ENCODE results near the gene KLHDC4.
"Not testable (repeated sequence)": the region's sequence is repeated elsewhere in the genome, so short reads cannot be mapped to it uniquely, and the experiment has no call there.

Gene KLHDC4

DNA sequence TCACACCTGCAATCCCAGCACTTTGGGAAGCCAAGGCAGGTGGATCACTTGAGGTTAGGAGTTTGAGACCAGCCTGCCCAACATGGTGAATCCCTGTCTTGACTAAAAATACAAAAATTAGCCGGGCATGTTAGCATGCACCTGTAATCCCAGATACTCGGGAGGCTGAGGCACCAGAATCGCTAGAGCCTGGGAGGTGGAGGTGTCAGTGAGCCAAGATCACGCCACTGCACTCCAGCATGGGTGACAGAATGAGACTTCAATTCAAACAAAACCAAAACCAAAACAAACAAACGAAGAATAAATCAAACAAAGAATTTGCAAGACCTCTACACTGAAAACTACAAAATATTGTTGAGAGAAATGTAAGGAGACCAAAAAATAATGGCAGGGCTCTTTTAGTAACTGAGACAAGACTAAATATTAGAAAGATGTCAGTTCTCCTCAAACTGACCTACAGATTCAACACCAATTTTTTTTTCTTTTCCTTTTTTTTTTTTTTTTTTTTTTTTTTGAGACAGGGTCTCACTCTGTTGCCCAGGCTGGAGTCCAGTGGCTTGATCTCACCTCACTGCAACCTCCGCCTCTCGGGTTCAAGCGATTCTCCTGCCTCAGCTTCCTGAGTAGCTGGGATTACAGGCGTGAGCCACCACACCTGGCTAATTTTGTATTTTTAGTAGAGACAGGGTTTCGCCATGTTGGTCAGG lies 23.1 kb upstream of the KLHDC4 start:
- in situ Hi-C loops (cut with MboI; ENCODE audit: low sequenced_read_pairs) = not testable (repeated sequence)

DNA sequence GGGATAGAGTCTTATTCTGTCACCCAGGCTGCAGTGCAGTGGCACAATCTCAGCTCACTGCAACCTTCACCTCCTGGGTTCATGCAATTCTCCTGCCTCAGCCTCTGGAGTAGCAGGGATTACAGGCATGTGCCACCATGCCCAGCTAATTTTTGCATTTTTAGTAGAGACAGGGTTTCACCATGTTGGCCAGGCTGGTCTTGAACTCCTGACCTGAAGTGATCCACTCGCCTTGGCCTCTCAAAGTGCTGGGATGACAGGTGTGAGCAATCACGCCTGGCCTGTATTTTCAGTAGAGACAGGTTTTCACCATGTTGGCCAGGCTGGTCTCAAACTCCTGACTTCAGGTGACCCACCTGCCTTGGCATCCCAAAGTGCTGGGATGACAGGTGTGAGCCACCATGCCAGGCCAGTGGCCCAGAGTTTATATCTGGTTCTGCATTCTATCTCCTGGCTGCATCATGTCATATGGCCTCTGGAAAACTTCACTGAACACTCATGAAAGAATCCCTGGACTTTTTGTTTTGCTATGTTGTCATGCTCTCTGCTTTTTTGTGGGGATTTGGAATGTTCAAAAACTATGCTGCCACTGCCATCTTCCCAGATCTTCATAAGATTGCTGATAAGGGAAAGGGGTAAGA lies 21.8 kb upstream of the KLHDC4 start:
- in situ Hi-C loops (cut with MboI; ENCODE audit: low sequenced_read_pairs) = not testable (repeated sequence)

DNA sequence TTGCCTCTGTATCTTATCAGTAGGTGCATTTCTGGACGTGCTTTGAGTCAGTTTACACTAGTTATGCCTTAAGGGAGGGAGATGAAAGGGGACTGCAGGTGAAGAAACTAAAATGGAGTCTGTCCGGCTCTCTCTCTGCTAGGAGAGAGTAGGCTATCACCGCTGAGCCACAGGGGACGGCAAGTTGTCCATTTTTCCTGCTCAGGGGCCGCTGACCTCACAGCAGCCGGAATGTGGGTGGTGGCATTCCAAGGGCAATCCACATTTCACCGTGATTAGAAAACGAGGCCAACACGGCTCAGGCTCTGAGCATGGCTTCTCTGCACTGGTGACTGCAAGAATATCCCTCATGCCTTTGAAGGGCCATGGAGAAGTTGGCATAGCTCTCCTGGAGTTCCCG lies 19.0 kb upstream of the KLHDC4 start:
- in situ Hi-C loops (cut with MboI; ENCODE audit: low sequenced_read_pairs) = no loop called here

DNA sequence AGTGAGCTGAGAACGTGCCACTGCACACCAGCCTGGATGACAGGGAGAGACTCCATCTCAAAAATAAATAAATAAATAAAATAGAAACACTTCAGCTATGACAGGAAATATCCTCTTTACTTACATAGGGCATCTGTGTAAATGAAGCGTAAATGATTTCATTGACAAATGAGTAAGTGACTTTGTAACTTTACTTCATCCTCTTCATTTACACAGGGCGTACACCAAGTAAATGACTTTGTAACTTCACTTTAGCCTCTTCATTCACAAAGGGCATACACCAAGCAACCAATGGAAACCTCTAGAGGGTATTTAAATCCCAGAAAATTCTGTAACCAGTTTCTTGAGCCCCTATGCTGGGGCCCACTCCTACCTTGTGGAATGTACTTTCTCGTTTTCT lies 16.2 kb upstream of the KLHDC4 start:
- in situ Hi-C loops (cut with MboI; ENCODE audit: low sequenced_read_pairs) = no loop called here

DNA sequence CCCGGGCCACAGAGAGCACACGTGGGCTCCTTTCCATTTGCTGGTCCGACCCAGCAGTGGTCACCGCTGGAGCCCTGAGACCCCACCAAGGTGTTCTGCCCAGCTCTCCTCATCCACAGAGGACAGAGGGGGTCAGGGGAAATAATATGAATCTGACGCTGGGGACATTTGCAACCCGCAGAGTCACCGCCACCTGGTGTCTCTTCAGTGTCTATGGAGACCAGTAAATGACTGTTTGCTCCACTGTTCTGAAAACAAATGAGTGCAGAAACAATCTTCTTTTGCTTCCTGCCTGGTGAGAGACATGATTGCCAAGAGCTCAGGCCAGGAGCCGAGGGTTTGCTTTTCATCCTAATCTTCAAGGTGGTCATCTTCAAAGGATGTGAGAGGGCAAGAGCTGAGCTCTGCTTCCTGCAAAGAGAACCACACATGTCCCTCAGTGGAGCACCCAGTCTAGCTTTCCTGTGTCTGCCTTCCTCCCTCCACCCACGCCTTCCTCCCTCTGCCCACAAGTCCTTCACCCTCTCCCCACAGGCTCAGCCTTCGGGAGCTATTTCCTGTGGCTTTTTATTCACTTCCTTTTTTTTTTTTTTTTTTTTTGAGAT lies 14.7 kb upstream of the KLHDC4 start:
- in situ Hi-C loops (cut with MboI; ENCODE audit: low sequenced_read_pairs) = no loop called here

DNA sequence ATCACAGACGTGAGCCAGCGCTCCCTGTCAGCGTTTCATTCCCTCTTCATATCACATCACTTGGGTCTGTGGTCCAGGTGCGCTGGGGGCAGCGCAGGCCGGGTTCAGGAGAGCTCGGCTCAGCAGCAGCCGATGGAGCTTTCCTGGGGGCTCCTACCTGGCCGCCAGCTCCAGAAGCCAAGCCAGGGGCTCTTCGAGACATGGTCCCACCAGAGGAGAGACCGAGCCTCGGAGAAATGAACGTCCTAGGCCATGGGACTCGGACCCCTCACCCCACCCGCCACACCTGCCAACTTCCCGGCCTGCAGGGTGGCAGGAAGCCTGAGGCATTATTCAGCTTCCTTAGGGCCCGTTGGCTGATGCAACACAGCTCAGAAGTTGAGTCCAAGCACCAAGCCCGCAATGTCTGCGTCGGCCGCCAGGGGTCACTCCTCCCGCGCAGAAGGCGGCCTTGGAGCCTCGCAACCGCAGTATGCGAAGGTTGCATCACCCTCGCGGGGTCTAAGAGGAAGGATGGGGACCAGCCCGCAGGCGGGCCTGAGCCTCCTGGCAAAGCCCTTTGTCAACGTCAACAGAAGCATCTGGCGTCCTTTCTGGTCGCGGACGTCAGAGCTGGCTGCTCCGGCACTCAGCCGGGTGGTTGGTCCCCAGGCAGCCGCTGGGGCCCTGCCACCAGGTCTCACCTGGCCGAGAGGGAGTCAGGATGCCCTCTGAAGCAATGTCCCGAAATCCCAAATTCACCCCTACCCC lies 13.2 kb upstream of the KLHDC4 start:
- in situ Hi-C loops (cut with MboI; ENCODE audit: low sequenced_read_pairs) = no loop called here

DNA sequence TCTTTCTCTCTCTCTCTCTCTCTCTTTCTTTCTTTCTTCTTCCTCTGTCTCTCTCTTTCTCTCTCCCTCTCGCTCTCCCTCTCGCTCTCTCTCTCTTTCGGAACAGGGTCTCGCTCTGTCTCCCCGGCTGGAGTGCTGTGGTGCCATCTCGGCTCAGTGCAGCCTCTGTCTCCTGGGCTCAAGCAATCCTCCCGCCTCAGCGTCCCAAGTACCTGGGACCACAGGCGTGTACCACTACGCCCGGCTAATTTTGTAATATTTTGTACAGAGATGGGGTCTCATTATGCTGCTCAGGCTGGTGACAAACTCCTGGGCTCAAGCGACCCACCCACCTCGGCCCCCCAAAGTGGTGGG lies 12.7 kb upstream of the KLHDC4 start:
- in situ Hi-C loops (cut with MboI; ENCODE audit: low sequenced_read_pairs) = no loop called here

DNA sequence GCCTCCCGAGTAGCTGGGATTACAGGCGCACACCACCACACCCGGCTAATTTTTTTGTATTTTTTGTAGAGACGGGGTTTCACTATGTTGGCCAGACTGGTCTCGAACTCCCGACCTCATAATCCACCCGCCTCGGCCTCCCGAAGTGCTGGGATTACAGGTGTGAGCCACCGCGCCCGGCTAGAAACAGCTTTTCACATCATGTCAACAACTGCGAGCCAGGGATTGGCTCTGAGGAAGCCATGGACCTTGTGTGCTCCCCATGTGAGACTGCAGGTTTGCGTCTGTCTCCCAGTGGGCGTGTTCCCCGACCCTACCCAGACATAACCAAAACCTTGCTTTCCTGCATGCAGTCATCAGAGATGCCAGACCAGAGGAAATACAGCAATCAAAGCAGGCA lies 8.1 kb upstream of the KLHDC4 start:
- in situ Hi-C loops (cut with MboI; ENCODE audit: low sequenced_read_pairs) = not testable (repeated sequence)

DNA sequence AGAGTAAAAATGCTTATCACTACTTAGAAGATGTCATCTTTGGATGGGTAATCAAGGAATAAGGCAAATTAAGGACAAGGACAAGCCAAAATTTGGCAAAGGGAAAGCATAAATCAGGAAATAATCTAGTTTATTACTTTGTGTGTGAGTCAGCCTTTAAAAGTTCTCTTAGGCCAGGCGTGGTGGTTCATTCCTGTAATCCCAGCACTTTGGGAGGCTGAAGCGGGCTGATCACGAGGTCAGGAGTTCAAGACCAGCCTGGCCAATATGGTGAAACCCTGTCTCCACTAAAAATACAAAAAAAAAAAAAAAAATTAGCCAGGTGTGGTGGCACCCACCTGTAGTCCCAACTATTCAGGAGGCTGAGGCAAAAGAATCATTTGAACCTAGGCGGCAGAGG lies 1.7 kb upstream of the KLHDC4 start:
- in situ Hi-C loops (cut with MboI; ENCODE audit: low sequenced_read_pairs) = not testable (repeated sequence)

DNA sequence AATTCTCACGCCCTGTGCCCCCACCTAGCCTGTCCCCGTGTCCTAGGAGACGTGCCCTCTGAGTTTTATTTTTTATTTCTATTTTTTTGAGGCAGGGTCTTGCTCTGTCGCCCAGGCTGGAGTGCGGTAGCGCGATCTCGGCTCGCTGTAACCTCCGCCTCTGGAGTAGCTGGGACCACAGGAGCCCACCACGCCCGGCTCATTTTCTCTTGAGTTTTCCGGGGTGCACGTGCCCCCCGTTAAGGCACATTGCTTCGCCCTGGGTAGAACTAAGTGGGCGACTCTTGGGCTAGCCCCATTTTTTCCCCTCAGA lies 655 bp upstream of the KLHDC4 start:
- in situ Hi-C loops (cut with MboI; ENCODE audit: low sequenced_read_pairs) = no loop called here

DNA sequence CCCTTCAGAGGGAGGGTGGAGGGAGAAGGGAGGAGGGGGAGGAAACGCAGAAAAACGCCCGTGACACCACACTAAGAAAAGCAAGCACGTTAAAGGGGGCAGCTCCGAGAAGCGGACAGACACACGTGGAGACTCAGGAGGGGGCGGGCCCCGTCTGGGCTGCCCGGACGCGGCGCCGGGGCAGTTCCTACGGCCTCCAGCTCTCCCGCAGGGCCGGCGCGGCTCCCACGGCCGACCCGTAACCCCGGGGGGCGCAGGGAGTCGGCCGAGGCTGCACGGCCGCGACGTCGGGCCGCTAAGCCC lies 362 bp downstream of the KLHDC4 start:
- in situ Hi-C loops (cut with MboI; ENCODE audit: low sequenced_read_pairs) = no loop called here

DNA sequence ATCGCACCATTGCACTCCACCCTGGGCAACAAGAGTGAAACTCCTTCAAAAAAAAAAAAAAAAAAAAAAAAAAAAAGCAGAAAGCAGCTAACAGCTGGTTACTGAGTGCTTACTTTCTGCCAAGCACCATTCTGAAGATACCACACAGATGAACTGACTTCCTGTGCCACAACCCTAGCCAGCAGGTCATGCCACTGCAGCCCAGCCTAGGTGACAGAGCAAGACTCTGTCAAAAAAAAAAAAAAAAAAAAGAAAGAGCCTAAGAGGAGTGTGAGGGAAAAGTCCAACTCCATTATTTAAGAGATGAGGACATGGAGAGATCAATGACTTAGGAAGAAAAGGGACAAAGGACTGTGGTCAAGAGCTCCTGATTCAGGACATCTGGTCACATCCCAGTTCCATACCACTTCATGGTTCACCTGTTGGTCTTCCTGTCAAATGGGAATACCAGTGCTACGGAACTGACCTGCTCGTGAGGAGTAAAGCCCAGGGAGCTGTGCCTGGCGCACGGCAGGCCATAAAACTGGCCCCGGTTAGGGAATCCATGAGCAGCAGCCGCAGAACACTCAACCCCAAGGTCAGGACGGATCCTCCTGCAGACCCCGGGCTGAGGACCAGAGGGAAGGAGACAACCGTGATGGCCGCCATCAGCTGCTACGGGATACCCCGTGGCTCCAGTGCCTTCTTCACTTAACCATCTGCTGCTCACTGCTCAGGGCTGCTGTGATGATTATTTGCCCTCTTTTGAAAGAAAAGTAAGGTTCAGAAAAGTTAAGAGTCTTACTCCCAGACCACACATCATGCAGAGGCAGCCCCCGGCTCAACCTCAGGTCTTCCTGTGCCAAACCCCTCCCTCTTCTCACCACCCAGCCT lies 950 bp downstream of the KLHDC4 start:
- in situ Hi-C loops (cut with MboI; ENCODE audit: low sequenced_read_pairs) = no loop called here

DNA sequence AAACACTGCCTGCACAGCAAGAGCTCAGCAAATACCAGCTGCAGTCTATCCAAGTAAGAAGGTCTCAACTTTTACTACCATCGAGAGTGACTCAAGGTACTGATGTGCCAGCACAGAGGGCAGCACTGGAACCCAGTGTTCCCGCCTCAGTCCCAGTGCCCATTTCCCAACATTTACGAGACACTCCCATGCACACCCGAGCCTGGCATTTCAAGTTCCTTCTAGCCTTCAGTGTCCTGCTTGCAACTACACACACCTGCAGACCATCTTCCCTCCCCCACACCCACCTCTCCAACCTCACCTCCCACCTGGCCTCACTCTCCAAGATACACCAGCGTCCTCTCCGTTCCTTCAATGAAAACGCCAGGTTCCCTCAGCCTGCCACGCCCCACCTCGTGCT lies 3.2 kb downstream of the KLHDC4 start:
- in situ Hi-C loops (cut with MboI; ENCODE audit: low sequenced_read_pairs) = no loop called here

DNA sequence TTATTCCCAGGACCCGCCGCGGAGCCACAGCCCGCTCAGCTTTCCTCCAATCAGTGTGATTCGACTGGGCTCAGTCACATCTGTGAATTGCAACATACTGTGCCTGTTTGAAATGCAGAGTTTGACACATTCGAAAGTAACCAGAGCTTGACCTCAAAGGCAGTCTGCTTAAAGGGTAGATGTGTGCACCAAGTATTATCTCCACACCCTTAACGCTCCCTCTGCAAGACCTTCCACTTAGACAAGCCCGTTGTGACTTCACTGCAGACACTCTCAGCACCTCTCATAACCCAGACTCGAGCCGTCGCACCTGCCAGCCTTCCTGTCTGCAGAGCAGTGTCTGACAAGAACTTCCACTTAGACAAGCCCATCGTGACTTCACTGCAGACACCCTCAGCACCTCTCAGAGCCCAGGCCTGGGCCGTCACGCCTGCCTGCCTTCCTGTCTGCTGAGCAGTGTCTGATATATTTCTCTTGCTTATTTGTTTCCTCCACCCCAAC lies 3.7 kb downstream of the KLHDC4 start:
- in situ Hi-C loops (cut with MboI; ENCODE audit: low sequenced_read_pairs) = no loop called here

DNA sequence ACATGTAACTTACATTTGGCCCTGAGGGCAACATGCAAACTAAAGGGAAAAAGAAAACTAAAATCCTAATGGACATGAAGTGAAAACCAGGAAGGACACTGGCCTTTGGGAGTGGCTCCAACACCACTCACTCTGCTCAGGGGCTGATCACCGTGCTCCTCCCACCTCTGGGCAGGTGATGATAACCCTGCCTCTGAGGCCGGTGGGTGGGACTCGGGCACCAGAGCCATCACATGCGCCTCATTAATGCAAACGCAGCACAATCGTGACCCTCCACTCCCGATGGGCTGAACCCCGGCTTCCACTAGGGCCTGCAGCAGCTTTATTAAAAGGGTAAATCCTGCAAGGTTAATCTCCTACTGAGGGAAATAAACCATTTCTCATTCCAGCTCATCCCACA lies 4.7 kb downstream of the KLHDC4 start:
- in situ Hi-C loops (cut with MboI; ENCODE audit: low sequenced_read_pairs) = no loop called here

DNA sequence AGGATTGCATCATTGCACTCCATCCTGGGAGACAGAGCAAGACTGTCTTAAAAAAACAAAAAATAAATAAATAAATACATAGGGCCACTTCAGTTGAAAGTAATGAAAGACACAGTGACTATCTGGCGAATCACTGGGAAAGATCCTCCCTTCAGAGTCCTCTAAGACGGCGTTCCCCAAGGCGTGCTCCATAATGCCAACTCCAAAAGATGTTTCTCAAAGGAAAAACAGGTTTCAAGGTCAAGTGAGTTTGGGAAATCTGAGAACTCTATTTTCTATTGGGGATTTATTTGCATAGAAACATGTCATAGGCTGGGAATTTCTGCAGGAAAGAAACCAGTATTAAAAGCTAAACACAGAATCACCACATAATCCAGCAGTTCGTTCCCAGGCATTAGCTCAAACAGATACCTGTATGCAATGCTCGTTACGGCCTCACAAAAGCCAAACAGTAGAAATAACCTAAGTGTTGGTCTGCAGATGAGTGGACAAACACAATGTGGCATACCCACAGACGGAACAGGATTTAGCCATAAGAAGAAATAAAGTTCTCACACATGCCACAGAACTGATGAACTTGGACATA lies 7.9 kb downstream of the KLHDC4 start:
- in situ Hi-C loops (cut with MboI; ENCODE audit: low sequenced_read_pairs) = no loop called here

DNA sequence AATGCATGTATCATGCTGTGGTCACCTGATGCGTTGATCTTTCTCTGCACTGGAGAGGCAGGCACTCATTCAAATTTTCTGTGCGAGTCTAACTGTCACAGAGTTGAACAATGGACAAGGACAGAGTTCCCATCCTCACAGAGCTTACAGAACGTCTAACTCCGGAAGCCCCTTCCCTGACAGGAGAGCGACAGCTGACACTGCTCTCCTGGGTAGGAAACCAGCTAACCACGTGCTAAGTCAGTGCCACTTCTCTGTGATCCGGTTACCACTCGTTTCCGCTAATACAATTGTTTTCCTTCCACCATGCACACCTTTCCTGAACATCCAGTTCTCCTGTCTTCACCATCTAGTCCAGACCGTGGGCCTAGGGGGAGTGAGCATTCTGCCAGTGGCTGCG lies 11.3 kb downstream of the KLHDC4 start:
- in situ Hi-C loops (cut with MboI; ENCODE audit: low sequenced_read_pairs) = no loop called here

DNA sequence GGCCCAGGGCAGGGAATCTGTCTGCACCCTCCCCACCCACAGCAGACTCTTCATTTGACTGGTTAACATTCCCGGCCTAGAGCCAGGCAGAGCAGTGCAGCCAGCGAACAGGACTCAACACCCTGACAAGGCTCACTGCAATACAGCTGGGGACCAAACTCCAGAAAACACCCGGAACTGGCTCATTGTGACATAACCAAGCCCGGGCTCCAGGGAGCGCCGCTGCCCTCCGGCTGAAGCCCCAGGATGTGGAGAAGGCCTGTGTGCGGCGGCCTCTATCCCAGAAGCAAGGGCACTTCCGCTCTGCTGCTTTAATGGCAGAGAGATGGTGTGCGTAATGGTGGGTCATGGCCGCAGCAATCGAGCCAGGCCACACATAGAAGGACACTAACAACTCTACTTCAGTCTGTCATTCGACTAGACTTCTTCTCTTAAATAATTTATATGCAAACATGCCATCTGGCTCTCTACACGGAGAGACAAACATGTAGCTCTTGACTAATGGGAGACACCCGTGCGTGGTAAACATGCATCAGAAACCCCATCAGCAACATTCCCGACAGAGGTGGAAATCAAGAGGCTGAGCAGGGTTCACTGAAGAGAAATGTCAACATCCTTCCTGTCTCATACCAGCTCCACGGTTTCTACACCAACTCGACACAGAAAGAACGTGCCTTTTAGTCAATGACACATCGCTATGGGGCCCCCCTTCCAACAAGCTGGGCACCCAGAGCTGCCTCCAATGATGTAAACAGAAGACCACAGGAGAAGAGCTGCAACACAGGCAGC lies 18.0 kb downstream of the KLHDC4 start:
- in situ Hi-C loops (cut with MboI; ENCODE audit: low sequenced_read_pairs) = no loop called here

DNA sequence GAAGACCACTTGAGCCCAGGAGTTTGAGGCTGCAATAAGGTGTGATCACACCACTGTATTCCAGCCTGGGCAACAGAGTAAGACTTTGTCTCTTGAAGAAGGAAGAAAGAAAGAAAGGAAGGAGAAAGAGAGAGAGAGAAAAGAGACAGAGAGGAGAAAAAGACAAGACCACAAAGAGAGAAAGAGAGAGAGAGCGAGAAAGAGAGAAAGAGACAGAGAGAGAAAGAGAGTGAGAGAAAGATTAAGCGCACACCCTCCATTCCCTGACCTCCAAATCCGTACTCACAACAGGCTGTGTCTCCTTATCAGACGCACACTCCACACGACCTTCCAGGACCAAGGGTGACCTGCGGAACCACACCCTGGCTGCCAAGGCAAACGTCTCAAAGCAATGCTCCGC lies 19.6 kb downstream of the KLHDC4 start:
- in situ Hi-C loops (cut with MboI; ENCODE audit: low sequenced_read_pairs) = no loop called here

All from hTERT RPE-1 (cell line).